ENCODE results near the gene CRYL1. TPM values are rescaled to one million over a fixed set of nuclear protein-coding genes. Genes with fewer than 3 reads are reported as not detected.

Gene CRYL1
- total RNA-seq, 2 experiments from 2014 or later, result 8.5 to 9.1 TPM

GRCh38 chr13:20363603-20364002, 162.1 kb downstream of the CRYL1 start:
- ATAC-seq (no peak), DNase-seq (no peak)
- H3K4me1 Mint-ChIP-seq, result peaks cover 7% of the 10 kb centered on the region
- intact Hi-C loops (cut with DNase I, micrococcal nuclease), result no loop called here
- no peaks in the 10 kb centered on the region for H3K9me3 Mint-ChIP-seq (ENCODE audit: low read depth)
- POLR2A ChIA-PET, result no interaction called here
- no peaks in the 10 kb centered on the region for H3K27me3 Mint-ChIP-seq
- H3K27ac Mint-ChIP-seq, result no peak overlapping the region
- H3K4me3 Mint-ChIP-seq, result no peak overlapping the region
- no peaks in the 10 kb centered on the region for H3K36me3 Mint-ChIP-seq (ENCODE audit: low read depth)
- CTCF ChIA-PET, result no interaction called here

GRCh38 chr13:20363172-20363571, 162.5 kb downstream of the CRYL1 start:
- H3K4me1 Mint-ChIP-seq, result peaks cover 7% of the 10 kb centered on the region
- H3K27ac Mint-ChIP-seq, result no peak overlapping the region
- no peak for ATAC-seq
- intact Hi-C loops (cut with DNase I, micrococcal nuclease), result no loop called here
- H3K4me3 Mint-ChIP-seq, result no peak overlapping the region
- no peaks in the 10 kb centered on the region for H3K9me3 Mint-ChIP-seq (ENCODE audit: low read depth)
- CTCF ChIA-PET, result no interaction called here
- POLR2A ChIA-PET, result no interaction called here
- no peaks in the 10 kb centered on the region for H3K27me3 Mint-ChIP-seq
- H3K36me3 Mint-ChIP-seq (ENCODE audit: low read depth), result no peaks in the 10 kb centered on the region
- no peak for DNase-seq

GRCh38 chr13:20362484-20363041, 163.1 kb downstream of the CRYL1 start:
- Mint-ChIP-seq H3K4me1 (peaks cover 7% of the 10 kb centered on the region), H3K4me3 (no peak overlapping the region), H3K27ac (no peak overlapping the region), H3K36me3 (ENCODE audit: low read depth) (no peaks in the 10 kb centered on the region), H3K9me3 (ENCODE audit: low read depth) (no peaks in the 10 kb centered on the region), H3K27me3 (no peaks in the 10 kb centered on the region)
- ATAC-seq (no peak), DNase-seq (no peak)
- ChIA-PET CTCF (interaction anchor here (0.6 kb wide), 1 partner anchor 126 kb away, joined by 3 read pairs; no protein-coding TSS in a partner anchor), POLR2A (no interaction called here)
- intact Hi-C loops (cut with DNase I, micrococcal nuclease), result no loop called here

GRCh38 chr13:20360835-20361412, 164.7 kb downstream of the CRYL1 start:
- intact Hi-C loops (cut with DNase I, micrococcal nuclease), result no loop called here
- DNase-seq, result no peak
- ChIA-PET CTCF (no interaction called here), POLR2A (no interaction called here)
- no peak overlapping the region for H3K27ac Mint-ChIP-seq
- H3K36me3 Mint-ChIP-seq (ENCODE audit: low read depth), result no peaks in the 10 kb centered on the region
- H3K27me3 Mint-ChIP-seq, result no peaks in the 10 kb centered on the region
- H3K4me3 Mint-ChIP-seq, result no peak overlapping the region
- ATAC-seq, result no peak
- H3K4me1 Mint-ChIP-seq, result peaks cover 7% of the 10 kb centered on the region
- no peaks in the 10 kb centered on the region for H3K9me3 Mint-ChIP-seq (ENCODE audit: low read depth)

- Mint-ChIP-seq H3K27ac (no peak overlapping the region), H3K9me3 (ENCODE audit: low read depth) (no peaks in the 10 kb centered on the region), H3K4me1 (peaks cover 7% of the 10 kb centered on the region), H3K36me3 (ENCODE audit: low read depth) (no peaks in the 10 kb centered on the region), H3K4me3 (no peak overlapping the region), H3K27me3 (no peaks in the 10 kb centered on the region)
- POLR2A ChIA-PET, result interaction anchor here (0.8 kb wide), 1 partner anchor 12 kb away, joined by 3 read pairs; no protein-coding TSS in a partner anchor
- CTCF ChIA-PET, result interaction anchor here (0.6 to 0.7 kb wide), 2 partner anchors 116 to 163 kb away, joined by 3 to 4 read pairs; no protein-coding TSS in a partner anchor
- intact Hi-C loops (cut with DNase I, micrococcal nuclease), result no loop called here
- ATAC-seq (no peak), DNase-seq (no peak)
Measured at GRCh38 chr13:20360041-20360491, 165.6 kb downstream of the CRYL1 start.

GRCh38 chr13:20359335-20359734, 166.3 kb downstream of the CRYL1 start:
- no peaks in the 10 kb centered on the region for H3K27me3 Mint-ChIP-seq
- H3K4me1 Mint-ChIP-seq, result peaks cover 10% of the 10 kb centered on the region
- DNase-seq (no peak), ATAC-seq (peak; percentile 97)
- H3K36me3 Mint-ChIP-seq (ENCODE audit: low read depth), result no peaks in the 10 kb centered on the region
- ChIA-PET CTCF (no interaction called here), POLR2A (interaction anchor here (0.8 kb wide), 1 partner anchor 13 kb away, joined by 3 read pairs; no protein-coding TSS in a partner anchor)
- no peak overlapping the region for H3K4me3 Mint-ChIP-seq
- no peak overlapping the region for H3K27ac Mint-ChIP-seq
- H3K9me3 Mint-ChIP-seq (ENCODE audit: low read depth), result no peaks in the 10 kb centered on the region
- intact Hi-C loops (cut with DNase I, micrococcal nuclease), result loop anchor here in 1 of 2 experiments (5.0 kb wide), 1 partner anchor 103 kb away; no protein-coding TSS in a partner anchor

- ChIA-PET CTCF (no interaction called here), POLR2A (no interaction called here)
- H3K9me3 Mint-ChIP-seq (ENCODE audit: low read depth), result no peaks in the 10 kb centered on the region
- H3K4me1 Mint-ChIP-seq, result peaks cover 14% of the 10 kb centered on the region
- H3K27me3 Mint-ChIP-seq, result no peaks in the 10 kb centered on the region
- intact Hi-C loops (cut with DNase I, micrococcal nuclease), result loop anchor here in 1 of 2 experiments (5.0 kb wide), 1 partner anchor 104 kb away; no protein-coding TSS in a partner anchor
- no peak overlapping the region for H3K4me3 Mint-ChIP-seq
- DNase-seq (no peak), ATAC-seq (no peak)
- no peak overlapping the region for H3K27ac Mint-ChIP-seq
- H3K36me3 Mint-ChIP-seq (ENCODE audit: low read depth), result no peaks in the 10 kb centered on the region
Measured at GRCh38 chr13:20358022-20358421, 167.6 kb downstream of the CRYL1 start.

GRCh38 chr13:20356444-20356843, 169.2 kb downstream of the CRYL1 start:
- intact Hi-C loops (cut with DNase I, micrococcal nuclease), result loop anchor here in 1 of 2 experiments (5.0 kb wide), 1 partner anchor 106 kb away; no protein-coding TSS in a partner anchor
- no peaks in the 10 kb centered on the region for H3K36me3 Mint-ChIP-seq (ENCODE audit: low read depth)
- POLR2A ChIA-PET, result no interaction called here
- H3K4me1 Mint-ChIP-seq, result peaks cover 14% of the 10 kb centered on the region
- H3K9me3 Mint-ChIP-seq (ENCODE audit: low read depth), result no peaks in the 10 kb centered on the region
- DNase-seq, result no peak
- no peak overlapping the region for H3K4me3 Mint-ChIP-seq
- CTCF ChIA-PET, result interaction anchor here (1.4 kb wide), 1 partner anchor 473 kb away, joined by 5 read pairs; no protein-coding TSS in a partner anchor
- H3K27me3 Mint-ChIP-seq, result no peaks in the 10 kb centered on the region
- no peak for ATAC-seq
- no peak overlapping the region for H3K27ac Mint-ChIP-seq

- H3K36me3 Mint-ChIP-seq (ENCODE audit: low read depth), result no peaks in the 10 kb centered on the region
- ATAC-seq (no peak), DNase-seq (no peak)
- intact Hi-C loops (cut with DNase I, micrococcal nuclease), result loop anchor here in 1 of 2 experiments (5.0 kb wide), 1 partner anchor 108 kb away; no protein-coding TSS in a partner anchor
- H3K27ac Mint-ChIP-seq, result no peak overlapping the region
- H3K27me3 Mint-ChIP-seq, result no peaks in the 10 kb centered on the region
- H3K9me3 Mint-ChIP-seq (ENCODE audit: low read depth), result no peaks in the 10 kb centered on the region
- ChIA-PET POLR2A (no interaction called here), CTCF (interaction anchor here (0.6 to 1.2 kb wide), 5 partner anchors 20 to 1062 kb away, joined by 3 to 4 read pairs (median 3); no protein-coding TSS in a partner anchor)
- H3K4me1 Mint-ChIP-seq, result peaks cover 14% of the 10 kb centered on the region
- no peak overlapping the region for H3K4me3 Mint-ChIP-seq
Measured at GRCh38 chr13:20354722-20355121, 170.9 kb downstream of the CRYL1 start.

GRCh38 chr13:20353973-20354372, 171.7 kb downstream of the CRYL1 start:
- CTCF ChIA-PET, result interaction anchor here (1.2 to 1.3 kb wide), 2 partner anchors 11 to 157 kb away, joined by 4 read pairs; no protein-coding TSS in a partner anchor
- Mint-ChIP-seq H3K9me3 (ENCODE audit: low read depth) (no peaks in the 10 kb centered on the region), H3K4me1 (peaks cover 7% of the 10 kb centered on the region), H3K27me3 (no peaks in the 10 kb centered on the region), H3K4me3 (no peak overlapping the region), H3K27ac (no peak overlapping the region), H3K36me3 (ENCODE audit: low read depth) (no peaks in the 10 kb centered on the region)
- POLR2A ChIA-PET, result interaction anchor here (0.6 kb wide), 1 partner anchor 67 kb away, joined by 5 read pairs; no protein-coding TSS in a partner anchor
- intact Hi-C loops (cut with DNase I, micrococcal nuclease), result no loop called here
- DNase-seq, result no peak
- ATAC-seq, result peak; percentile 58

All from activated CD4-positive, alpha-beta T cell treated with anti-CD3 and anti-CD28 coated beads for 36 hours (primary cell).